Fibroblast of skin of scalp (primary cell): ENCODE data around the gene CCDC89. TPM values are rescaled to one million over a fixed set of nuclear protein-coding genes. Genes with fewer than 3 reads are reported as not detected.

Experiments used
- DNase-seq: peaks from one replicate; pipeline ENCODE4 v3.0.0-alpha.2; 2013
- polyA plus RNA-seq, 2 experiments: library from polyadenylated mRNA; unstranded; fragments of 120-200 nt; gene quantifications; one replicate each; pipeline ENCODE4 v1.2.1, GENCODE V29; 2013; ENCODE audit not compliant: insufficient read length in 2 of 2

CCDC89 gene
- polyA plus RNA-seq (2013, experiment 1 of 2; ENCODE audit: insufficient read length): 0.34 TPM
- 0.51 TPM for polyA plus RNA-seq (2013, experiment 2 of 2; ENCODE audit: insufficient read length)

GRCh38 chr11:85685820-85686459 is at the start of gene CCDC89:
TSS of gene CCDC89 (minus strand) at chr11:85686195. CDS start at chr11:85686130, 65 bp downstream.
- peak; percentile 69 for DNase-seq

GRCh38 chr11:85732965-85733364 is 47.0 kb upstream of the CCDC89 start:
- no peak for DNase-seq

GRCh38 chr11:85726381-85726780 is 40.4 kb upstream of the CCDC89 start:
- DNase-seq: no peak

- peak; percentile 86 for DNase-seq
Measured at GRCh38 chr11:85725510-85726258, 39.7 kb upstream of the CCDC89 start.

GRCh38 chr11:85724748-85725465 is 38.9 kb upstream of the CCDC89 start:
- DNase-seq: no peak

- no peak for DNase-seq
Measured at GRCh38 chr11:85723088-85723487, 37.1 kb upstream of the CCDC89 start.

GRCh38 chr11:85721191-85721590 is 35.2 kb upstream of the CCDC89 start:
- no peak for DNase-seq

GRCh38 chr11:85718991-85719807 is 33.2 kb upstream of the CCDC89 start:
- peak; percentile 100 for DNase-seq

- DNase-seq: peak; percentile 18
Measured at GRCh38 chr11:85718126-85718943, 32.3 kb upstream of the CCDC89 start.

GRCh38 chr11:85717429-85717828 is 31.4 kb upstream of the CCDC89 start:
- DNase-seq: no peak

- DNase-seq: no peak
Measured at GRCh38 chr11:85712953-85713352, 27.0 kb upstream of the CCDC89 start.

- DNase-seq: no peak
Measured at GRCh38 chr11:85710917-85711316, 24.9 kb upstream of the CCDC89 start.

- DNase-seq: no peak
Measured at GRCh38 chr11:85709941-85710702, 24.1 kb upstream of the CCDC89 start.

GRCh38 chr11:85705800-85706199 is 19.8 kb upstream of the CCDC89 start:
- no peak for DNase-seq

- no peak for DNase-seq
Measured at GRCh38 chr11:85704967-85705366, 19.0 kb upstream of the CCDC89 start.

- DNase-seq: no peak
Measured at GRCh38 chr11:85699957-85700741, 14.2 kb upstream of the CCDC89 start.

- peak; percentile 32 for DNase-seq
Measured at GRCh38 chr11:85698195-85698594, 12.2 kb upstream of the CCDC89 start.

- DNase-seq: no peak
Measured at GRCh38 chr11:85697747-85698146, 11.8 kb upstream of the CCDC89 start.

GRCh38 chr11:85695546-85695945 is 9.6 kb upstream of the CCDC89 start:
- DNase-seq: peak; percentile 59
